ENCODE measurements around the gene EFNA1. TPM values are rescaled to one million over a fixed set of nuclear protein-coding genes. Genes with fewer than 3 reads are reported as not detected.

Gene EFNA1
- total and polyA plus RNA-seq, 2 experiments from 2014 or later, result 3.2 to 5.1 TPM

- no peak for TF ChIP-seq ZNF462 (CRISPR knock-in tag; IDR thresholded peaks at IDR 0.05)
- TF ChIP-seq CTCF (conservative IDR thresholded peaks at IDR 0.05; ENCODE audit: low read depth in 2 of 2), result no peak
- no peak for TF ChIP-seq ZNF114 (CRISPR knock-in tag; IDR thresholded peaks at IDR 0.05)
- no peak for TF ChIP-seq CREB1 (CRISPR knock-in tag; IDR thresholded peaks at IDR 0.05; ENCODE audit: low read depth)
- TF ChIP-seq NANOG (IDR thresholded peaks at IDR 0.05; ENCODE audit: borderline replicate concordance), result no peak
- no peak for TF ChIP-seq EZH2phosphoT487 (IDR thresholded peaks at IDR 0.05; ENCODE audit: unreplicated experiment)
- TF ChIP-seq JUNB (IDR thresholded peaks at IDR 0.05; ENCODE audit: unreplicated experiment), result no peak
- TF ChIP-seq STAT1 (IDR thresholded peaks at IDR 0.05; ENCODE audit: unreplicated experiment), result no peak
- no peak for TF ChIP-seq ZNF331 (CRISPR knock-in tag; IDR thresholded peaks at IDR 0.05; ENCODE audit: low read depth)
- TF ChIP-seq POLR2AphosphoS5 (IDR thresholded peaks at IDR 0.05; ENCODE audit: low read depth), result no peak
- no peak for TF ChIP-seq REST (IDR thresholded peaks at IDR 0.05; ENCODE audit: unreplicated experiment)
- TF ChIP-seq ETS1 (IDR thresholded peaks at IDR 0.05), result no peak
- TF ChIP-seq EZH2 (IDR thresholded peaks at IDR 0.05; ENCODE audit: low read depth, unreplicated experiment), result no peak
- Mint-ChIP-seq H3K9me3 (no peaks in the 10 kb centered on the region), H3K4me3 (no peak overlapping the region), H3K27ac (no peak overlapping the region), H3K36me3 (ENCODE audit: low read depth) (no peaks in the 10 kb centered on the region), H3K27me3 (ENCODE audit: insufficient read depth, low read depth, poor library complexity) (peaks cover 1% of the 10 kb centered on the region), H3K4me1 (no peaks in the 10 kb centered on the region)
- no peak overlapping the region for H2AFZ ChIP-seq
- no peak overlapping the region for H3K4me3 ChIP-seq
- H3K27me3 ChIP-seq (ENCODE audit: insufficient read depth), result no peaks in the 10 kb centered on the region
- H4K20me1 ChIP-seq (replicated peaks; ENCODE audit: insufficient read depth), result no peaks in the 10 kb centered on the region
- H3K36me3 ChIP-seq (ENCODE audit: insufficient read depth), result no peaks in the 10 kb centered on the region
- no peaks in the 10 kb centered on the region for H3K4me1 ChIP-seq (ENCODE audit: insufficient read depth)
- no peak for ATAC-seq
- no peaks in the 10 kb centered on the region for H3F3A ChIP-seq (replicated peaks; ENCODE audit: low read depth)
- H3K4me2 ChIP-seq, result no peak overlapping the region
- H3K9me2 ChIP-seq (ENCODE audit: insufficient read depth), result no peaks in the 10 kb centered on the region
- no peak for DNase-seq (ENCODE audit: low spot score)
- H3K27ac ChIP-seq (ENCODE audit: low read depth), result no peak overlapping the region
- no peaks in the 10 kb centered on the region for H3K79me2 ChIP-seq (replicated peaks; ENCODE audit: insufficient read depth)
These were observed 22.1 kb upstream of the EFNA1 start for GRCh38 chr1:155105604-155106011.

Data from GM23338 (cell line).